ENCODE results near the gene B4GALT3.

The B4GALT3 gene

DNA sequence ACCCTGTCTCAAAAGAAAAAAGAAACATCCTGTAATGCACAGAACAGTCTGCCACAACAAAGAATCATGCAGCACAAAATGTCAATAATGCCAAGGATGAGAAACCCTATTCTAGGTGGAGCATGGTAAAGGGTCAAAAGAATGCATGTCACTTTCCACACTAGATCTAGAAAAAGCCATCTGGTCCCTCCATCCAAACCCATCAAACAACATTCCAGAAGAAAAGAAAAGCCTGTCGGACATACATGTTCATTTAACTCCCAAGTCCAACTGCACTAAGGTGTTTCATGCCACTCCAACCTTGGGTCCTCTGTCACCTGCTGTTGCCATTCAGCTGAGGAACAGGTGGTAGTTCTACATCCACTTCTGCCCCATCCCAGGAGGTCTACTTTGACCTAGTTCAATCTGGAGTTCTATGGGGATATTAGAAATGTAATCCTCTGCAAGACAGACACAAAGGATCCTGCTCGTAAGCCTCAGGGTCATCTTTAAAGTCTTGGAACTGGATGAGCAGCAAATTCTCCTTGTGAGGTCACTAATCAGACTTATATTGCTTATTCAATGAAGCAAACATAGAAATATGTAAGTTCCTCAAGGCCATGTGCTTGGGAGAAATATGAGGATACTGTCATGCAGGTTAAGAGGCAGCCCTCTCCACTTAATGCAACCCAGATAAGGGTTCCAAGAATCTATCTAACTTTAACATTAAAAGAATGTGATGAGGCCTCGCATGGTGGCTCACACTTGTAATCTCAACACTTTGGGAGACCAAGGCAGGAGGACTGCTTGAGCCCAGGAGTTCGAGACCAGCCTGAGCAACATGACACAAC is 48.5 kb downstream of the B4GALT3 start:
- DNase-seq (ENCODE audit: low spot score): no peak

DNA sequence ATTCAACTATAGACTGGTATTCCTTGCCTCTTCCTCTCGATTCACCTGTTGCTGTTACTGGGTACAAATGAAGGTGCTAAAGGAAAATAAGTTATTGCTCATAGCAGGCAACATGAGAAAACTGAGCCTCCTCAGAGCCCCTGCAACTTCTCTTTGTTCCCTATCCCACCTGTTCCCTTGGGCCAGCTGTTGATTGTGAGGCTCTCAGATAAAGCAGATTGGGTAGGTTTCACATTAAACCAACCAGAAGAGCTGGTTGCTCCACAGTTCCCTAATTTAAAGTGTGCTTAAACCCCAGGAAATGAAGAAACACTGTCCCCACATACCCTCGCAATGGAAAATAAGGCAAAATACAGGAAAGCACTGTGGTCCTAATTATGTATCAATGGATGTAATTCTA is 49.7 kb downstream of the B4GALT3 start:
- no peak for DNase-seq (ENCODE audit: low spot score)

DNA sequence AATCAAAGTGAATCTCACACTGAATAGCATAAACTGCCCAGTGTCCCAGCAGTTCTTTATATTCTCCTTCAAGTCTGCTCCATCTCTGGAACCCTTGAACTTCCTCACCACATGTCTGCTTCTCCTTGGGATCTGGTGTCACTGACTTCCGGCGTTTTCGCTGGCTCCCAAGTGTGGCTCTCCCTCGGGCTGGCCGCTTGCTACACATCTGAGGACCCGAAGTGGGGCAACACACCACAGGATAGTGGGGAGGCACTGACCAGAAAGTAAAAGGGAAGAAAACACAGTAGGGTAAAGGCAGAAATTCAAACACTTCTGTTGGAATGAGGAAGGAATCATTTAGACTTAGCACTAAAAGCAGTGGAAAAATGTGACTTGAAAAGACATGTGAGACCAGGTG is 54.3 kb downstream of the B4GALT3 start:
- no peak for DNase-seq (ENCODE audit: low spot score)

DNA sequence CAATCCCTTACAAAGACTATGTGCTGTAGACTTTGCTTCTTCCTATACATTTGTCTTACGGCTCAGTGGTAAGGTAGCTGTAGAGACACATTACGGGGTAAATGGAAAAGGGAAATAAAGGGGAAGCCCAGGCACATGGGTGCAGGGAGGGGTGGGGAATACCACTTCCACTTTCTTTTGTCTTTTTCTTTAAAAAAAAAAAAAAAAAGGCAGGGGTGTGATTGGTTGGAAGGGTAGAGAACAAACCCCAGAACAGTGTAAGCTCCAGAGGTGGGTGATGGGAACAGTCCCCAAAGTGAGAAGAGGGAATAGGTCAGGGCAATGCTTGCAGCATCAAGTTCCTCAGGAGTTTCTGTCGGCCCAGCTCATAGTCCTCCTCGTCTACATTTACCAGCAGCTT is 55.5 kb downstream of the B4GALT3 start:
- DNase-seq (ENCODE audit: low spot score): no peak

Data from AG20443 (cell line).